Fibroblast of mammary gland (primary cell): ENCODE results near the gene SLC35B1.

ENCODE experiments used
- DNase-seq: peaks from one replicate; pipeline ENCODE4 v3.0.0-alpha.2; 2010; ENCODE audit warnings: low read depth
- H3K4me3 ChIP-seq: 2 replicates; pipeline ENCODE4 v1.5.1; 2011; ENCODE audit warnings: low read depth, mild to moderate bottlenecking, low read length, moderate library complexity; ENCODE audit not compliant: control insufficient read depth
- CTCF ChIP-seq: conservative IDR thresholded peaks from 2 replicates; pipeline ENCODE4 v1.5.1; 2011; ENCODE audit warnings: low read depth, low read length, inconsistent platforms; ENCODE audit not compliant: control insufficient read depth, insufficient read depth

The SLC35B1 gene

DNA sequence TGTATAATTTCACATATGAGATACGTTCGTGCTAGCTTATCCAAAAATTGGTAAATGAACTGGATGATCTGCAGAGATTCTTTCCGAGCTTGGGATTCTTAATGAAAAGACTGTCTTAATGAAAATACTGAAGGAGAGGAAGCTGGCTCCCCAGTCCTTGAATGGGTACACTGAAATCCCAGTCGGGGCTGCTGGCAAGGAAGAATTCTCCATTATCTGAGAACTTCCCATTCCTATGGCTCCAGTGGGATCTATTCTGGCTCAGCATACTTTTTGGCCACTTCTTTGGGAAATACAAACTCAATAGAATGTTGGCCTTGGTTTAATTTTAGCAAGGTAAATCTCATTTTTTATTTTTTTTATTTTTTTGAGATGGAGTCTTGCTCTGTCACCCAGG lies 23.7 kb upstream of the SLC35B1 start:
- no peak overlapping the region for H3K4me3 ChIP-seq
- no peak for TF ChIP-seq CTCF
- no peak for DNase-seq

DNA sequence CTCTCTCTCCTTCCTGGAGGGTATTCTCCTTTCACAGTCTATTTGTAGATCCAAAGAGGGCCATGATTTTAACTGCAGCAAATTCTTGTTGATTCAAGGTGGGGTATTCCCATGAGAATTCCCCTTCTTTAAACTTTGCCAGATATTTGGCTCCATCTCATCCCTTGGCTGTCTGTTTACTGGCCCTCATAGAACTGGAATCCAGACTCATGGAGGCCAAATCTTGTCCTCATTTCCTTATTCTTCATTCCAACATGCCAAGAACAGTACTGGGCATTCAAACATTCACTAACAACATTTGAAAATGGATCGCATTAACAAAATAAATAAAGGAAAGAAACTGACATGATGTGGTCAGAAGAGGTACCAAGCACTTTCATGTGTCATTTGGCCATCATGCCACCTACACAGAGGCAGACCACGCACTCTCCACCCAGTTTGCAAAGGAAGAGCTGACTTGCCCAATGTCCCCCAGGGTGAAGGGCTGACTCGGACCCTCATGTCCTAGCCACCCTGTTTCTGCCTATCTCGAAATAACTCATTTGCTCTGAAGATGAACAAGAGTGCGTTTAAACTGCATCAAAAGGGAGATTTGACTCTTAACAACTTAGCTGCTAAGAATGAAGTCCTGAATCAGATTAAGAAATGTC lies 23.1 kb upstream of the SLC35B1 start:
- H3K4me3 ChIP-seq: no peak overlapping the region
- TF ChIP-seq CTCF: no peak
- no peak for DNase-seq

DNA sequence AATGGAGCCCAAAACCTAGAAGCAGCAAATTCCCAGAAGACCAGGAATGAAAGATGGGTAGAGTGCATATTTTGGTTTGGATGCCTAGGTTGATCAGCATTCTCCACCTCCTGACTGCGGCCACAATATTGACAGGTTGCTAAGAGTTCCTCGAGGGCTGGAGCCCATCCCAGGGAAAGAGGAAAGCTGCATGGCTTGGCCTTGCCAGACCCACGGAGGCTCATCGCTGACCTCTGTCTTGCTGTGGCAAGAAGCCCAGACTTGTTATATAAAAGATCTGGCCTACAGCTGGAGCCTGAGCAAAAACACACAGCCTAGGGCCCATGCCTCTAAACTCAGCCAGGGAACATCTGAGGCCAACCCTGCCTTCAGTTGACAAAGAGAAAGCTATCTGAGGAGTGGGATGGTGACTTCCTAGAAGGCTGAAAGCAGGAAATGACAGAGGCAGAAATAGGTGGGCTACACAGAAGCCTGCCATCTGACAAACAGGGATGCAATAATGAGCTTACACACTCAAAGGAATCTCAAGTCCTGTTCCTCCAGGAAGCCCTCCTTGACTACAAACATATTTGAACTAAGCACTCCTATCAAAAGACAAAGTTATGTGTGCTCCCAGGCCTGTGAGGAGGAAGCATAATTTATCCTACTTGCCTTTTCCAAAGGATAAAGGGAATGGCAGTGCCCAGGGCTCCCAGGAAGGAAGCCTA lies 22.5 kb upstream of the SLC35B1 start:
- no peak for TF ChIP-seq CTCF
- H3K4me3 ChIP-seq: no peak overlapping the region
- peak; percentile 93 for DNase-seq

DNA sequence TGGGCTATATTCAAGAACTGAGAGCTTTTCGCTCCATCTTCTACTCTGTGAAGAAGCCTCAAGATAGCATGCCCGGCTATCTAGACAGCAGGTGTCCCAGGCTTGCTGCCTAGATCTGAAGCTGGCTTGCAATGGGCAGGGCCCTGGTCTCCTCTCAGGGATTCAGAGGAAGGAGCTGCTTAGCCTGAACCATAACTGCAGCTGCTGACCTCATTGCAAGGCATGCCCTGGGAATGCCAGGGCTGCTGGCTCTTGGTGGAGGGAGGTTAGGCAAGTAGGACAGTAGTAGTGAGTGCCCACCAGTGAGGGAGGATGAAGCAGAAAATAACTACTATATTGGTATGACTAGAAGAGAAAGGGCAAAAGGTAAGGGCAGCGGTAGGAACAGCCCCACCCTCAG lies 21.3 kb upstream of the SLC35B1 start:
- DNase-seq: no peak
- H3K4me3 ChIP-seq: no peak overlapping the region
- no peak for TF ChIP-seq CTCF

DNA sequence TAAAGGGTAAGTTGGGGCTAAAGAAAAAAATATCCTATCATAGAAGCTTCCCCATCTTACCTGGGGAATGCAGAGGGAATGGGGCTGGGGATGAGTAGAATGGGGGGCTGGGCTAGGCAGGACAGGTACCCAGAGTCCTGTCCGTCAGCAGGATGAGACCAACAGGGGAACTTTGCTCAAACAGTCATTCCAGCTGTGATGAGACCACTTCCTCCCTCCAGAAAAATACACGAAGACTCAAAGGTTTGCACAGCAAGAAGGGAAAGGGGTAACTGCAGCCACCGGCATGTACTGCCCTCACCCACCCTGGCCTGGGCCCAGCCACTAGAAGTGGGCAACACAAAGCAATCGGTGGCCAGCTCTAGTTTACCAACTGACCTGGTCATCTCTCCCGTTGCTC lies 20.7 kb upstream of the SLC35B1 start:
- TF ChIP-seq CTCF: no peak
- no peak overlapping the region for H3K4me3 ChIP-seq
- no peak for DNase-seq

- no peak for DNase-seq
- TF ChIP-seq CTCF: no peak
- H3K4me3 ChIP-seq: no peak overlapping the region
Observed at GRCh38 chr17:49727380-49727779, 19.6 kb upstream of the SLC35B1 start.
